GM19351 (cell line): Measurements from ENCODE around the gene PPEF2.

ENCODE experiments used
- ATAC-seq: cut with Tn5 transposase; IDR thresholded peaks from one replicate; pipeline ENCODE4 v1.9.1; 2021; ENCODE audit warnings: mild to moderate bottlenecking, moderate library complexity; ENCODE audit not compliant: unreplicated experiment

Gene PPEF2

DNA sequence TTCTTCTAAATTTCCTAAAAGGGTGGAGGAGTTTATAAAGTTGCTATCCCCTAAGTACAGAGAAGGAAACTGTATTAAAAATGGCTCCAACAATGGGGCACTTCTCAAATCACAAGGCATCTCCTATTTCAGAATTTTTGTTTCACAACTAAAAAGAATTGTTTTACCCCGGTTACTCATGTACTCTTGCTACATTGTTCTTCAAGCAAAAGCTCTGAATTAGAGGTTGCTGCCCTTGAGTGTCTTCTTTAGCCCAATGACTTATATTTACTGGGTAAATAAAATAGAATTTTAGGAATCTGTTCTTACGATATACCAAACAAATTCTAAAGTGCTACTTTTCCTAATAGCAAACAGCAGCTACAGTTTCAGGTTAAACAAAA, 67.5 kb downstream of the PPEF2 start:
- ATAC-seq, result no peak

DNA sequence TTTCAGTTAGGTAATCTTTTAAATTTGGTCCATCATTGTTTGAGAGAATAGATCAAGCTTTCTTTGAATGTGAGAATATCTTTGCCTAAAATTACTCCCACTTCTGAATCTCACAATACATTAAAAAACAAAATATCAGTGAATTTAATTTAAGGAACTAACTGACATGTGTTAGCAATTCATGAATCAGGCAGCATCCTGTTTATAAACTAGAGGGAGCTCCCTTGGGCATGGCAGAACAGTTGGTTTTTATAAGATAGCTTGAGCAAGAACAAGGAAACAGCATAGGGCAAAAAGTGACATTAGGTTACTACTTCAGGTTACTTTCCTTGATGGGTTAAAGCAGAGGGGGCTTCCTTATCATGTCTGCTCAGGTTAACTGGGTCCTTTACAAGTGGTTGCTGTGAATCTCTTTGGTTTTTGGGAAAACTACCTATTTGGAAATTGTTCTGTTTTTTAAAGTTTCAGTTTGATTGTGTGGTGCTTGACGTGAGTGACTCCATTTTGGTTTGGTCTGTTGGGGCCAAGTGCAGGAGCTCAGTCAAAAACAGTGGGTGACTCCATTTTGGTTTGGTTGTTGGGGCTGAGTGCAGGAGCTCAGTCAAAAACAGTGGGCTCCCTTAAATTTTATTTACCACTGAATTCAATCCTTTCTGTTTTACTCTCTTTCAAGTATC, 68.0 kb downstream of the PPEF2 start:
- ATAC-seq, result no peak

- ATAC-seq, result no peak
Observed at GRCh38 chr4:75831856-75832405, 70.3 kb downstream of the PPEF2 start.

- no peak for ATAC-seq
Observed at GRCh38 chr4:75830906-75831305, 71.3 kb downstream of the PPEF2 start.

- ATAC-seq, result no peak
Observed at GRCh38 chr4:75823812-75824211, 78.4 kb downstream of the PPEF2 start.

DNA sequence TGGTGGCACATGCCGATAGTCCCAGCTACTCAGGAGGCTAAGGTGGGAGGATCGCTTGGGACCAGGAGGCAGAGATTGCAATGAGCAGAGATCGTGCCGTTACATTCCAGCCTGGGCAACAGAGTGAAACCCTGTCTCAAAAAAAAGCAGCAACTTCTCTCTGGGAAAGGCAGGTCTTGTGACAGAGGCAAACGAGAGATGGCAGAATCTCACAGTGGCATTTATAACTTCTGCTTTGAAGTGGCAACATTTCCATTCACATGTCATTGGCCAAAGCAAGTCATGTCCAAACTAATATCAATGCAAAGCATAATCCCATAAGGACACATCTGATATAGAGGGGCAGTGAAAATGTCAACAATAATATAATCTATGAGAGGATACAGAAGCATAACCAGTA, 79.8 kb downstream of the PPEF2 start:
- ATAC-seq, result no peak

GRCh38 chr4:75821966-75822365, 80.3 kb downstream of the PPEF2 start:
- ATAC-seq, result no peak

GRCh38 chr4:75821216-75821615, 81.0 kb downstream of the PPEF2 start:
- ATAC-seq, result no peak

GRCh38 chr4:75820676-75821075, 81.6 kb downstream of the PPEF2 start:
- ATAC-seq, result no peak

- ATAC-seq, result no peak
Observed at GRCh38 chr4:75820197-75820596, 82.1 kb downstream of the PPEF2 start.

- no peak for ATAC-seq
Observed at GRCh38 chr4:75819121-75819520, 83.1 kb downstream of the PPEF2 start.

DNA sequence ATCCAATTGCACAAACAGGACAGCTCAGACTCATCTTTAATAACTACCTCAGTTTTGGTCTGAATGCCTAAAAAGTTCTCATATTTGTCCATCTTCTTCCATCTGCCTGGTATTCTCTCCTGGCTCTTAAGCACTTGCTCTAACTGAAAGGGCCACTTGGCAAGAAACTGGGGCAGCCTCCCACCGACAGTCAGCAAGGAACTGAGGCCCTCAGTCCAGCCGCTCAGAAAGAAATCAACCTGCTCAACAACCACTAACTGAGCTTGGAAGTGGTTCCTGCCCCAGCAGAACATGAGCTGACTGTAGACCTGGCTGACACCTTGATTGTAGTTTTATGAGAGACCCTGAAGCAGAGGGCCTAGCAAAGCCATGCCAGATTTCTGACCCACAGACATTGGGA, 84.4 kb downstream of the PPEF2 start:
- no peak for ATAC-seq
